Panc1 (cell line): Measurements from ENCODE around the gene DOCK1.

Experiments
- CTCF ChIP-seq: fragments of 450-650 bp; IDR thresholded peaks from 2 replicates; pipeline ENCODE4 v1.5.1; 2017; ENCODE audit warnings: mild to moderate bottlenecking
- POLR2AphosphoS5 ChIP-seq: IDR thresholded peaks from 2 replicates; pipeline ENCODE4 v1.6.1; 2012; ENCODE audit warnings: mild to moderate bottlenecking, low read depth, low read length, moderate library complexity
- SIN3A ChIP-seq: IDR thresholded peaks from 2 replicates; pipeline ENCODE4 v1.6.1; 2012; ENCODE audit warnings: low read depth, mild to moderate bottlenecking, low read length, moderate library complexity, borderline replicate concordance; ENCODE audit not compliant: insufficient read depth

- TF ChIP-seq CTCF: no peak
- no peak for TF ChIP-seq POLR2AphosphoS5
- TF ChIP-seq SIN3A: no peak
These were observed 31.8 kb downstream of the DOCK1 start for GRCh38 chr10:126937026-126937425.
